ENCODE data around the gene FGF3.

DNA sequence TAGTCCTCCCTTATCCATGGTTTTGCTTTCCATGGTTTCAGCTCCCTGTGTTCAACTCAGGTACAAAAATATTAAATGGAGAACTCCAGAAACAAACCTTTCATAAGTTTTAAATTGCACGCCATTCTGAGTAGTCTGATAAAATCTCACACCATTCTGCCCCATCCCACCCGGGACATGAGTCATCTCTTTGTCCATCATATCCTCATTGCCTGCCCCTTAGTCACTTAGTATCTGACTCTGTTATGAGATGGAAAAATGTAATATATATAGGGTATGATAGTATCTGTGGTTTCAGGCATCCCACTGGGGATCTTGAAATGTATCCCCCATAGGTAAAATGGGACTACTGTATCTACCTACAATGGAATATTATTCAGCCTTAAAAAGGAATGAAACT lies 35.5 kb upstream of the FGF3 start:
- TF ChIP-seq, protein P1, sequence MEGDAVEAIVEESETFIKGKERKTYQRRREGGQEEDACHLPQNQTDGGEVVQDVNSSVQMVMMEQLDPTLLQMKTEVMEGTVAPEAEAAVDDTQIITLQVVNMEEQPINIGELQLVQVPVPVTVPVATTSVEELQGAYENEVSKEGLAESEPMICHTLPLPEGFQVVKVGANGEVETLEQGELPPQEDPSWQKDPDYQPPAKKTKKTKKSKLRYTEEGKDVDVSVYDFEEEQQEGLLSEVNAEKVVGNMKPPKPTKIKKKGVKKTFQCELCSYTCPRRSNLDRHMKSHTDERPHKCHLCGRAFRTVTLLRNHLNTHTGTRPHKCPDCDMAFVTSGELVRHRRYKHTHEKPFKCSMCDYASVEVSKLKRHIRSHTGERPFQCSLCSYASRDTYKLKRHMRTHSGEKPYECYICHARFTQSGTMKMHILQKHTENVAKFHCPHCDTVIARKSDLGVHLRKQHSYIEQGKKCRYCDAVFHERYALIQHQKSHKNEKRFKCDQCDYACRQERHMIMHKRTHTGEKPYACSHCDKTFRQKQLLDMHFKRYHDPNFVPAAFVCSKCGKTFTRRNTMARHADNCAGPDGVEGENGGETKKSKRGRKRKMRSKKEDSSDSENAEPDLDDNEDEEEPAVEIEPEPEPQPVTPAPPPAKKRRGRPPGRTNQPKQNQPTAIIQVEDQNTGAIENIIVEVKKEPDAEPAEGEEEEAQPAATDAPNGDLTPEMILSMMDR (conservative IDR thresholded peaks at IDR 0.05; ENCODE audit: low read depth, low read length) = no peak
- no peak for TF ChIP-seq EZH2 (IDR thresholded peaks at IDR 0.05; ENCODE audit: low read length, unreplicated experiment)
